H9 (cell line): Measurements from ENCODE around the gene LRP1B. TPM values are rescaled to one million over a fixed set of nuclear protein-coding genes. Genes with fewer than 3 reads are reported as not detected.

Experiments
- DNase-seq: peaks from one replicate; pipeline ENCODE4 v3.0.0-alpha.2; 2017
- H2AFZ ChIP-seq: one replicate; pipeline ENCODE4 v1.6.1; 2013; ENCODE audit warnings: mild to moderate bottlenecking, low read length, control low read depth, moderate library complexity
- H2AK5ac ChIP-seq: 2 replicates; pipeline ENCODE4 v1.6.1; 2013; ENCODE audit warnings: low read length, control low read depth, mixed read lengths; ENCODE audit not compliant: insufficient read length
- H2BK120ac ChIP-seq: one replicate; pipeline ENCODE4 v1.6.1; 2013; ENCODE audit warnings: low read depth, mild to moderate bottlenecking, low read length, control low read depth, inconsistent platforms; ENCODE audit not compliant: poor library complexity, severe bottlenecking
- H2BK12ac ChIP-seq: 2 replicates; pipeline ENCODE4 v1.6.1; 2013; ENCODE audit warnings: low read length, control low read depth, mixed read lengths, low read depth; ENCODE audit not compliant: insufficient read length
- H2BK15ac ChIP-seq: 2 replicates; pipeline ENCODE4 v1.6.1; 2013; ENCODE audit warnings: low read depth, low read length, control low read depth
- H2BK20ac ChIP-seq: one replicate; pipeline ENCODE4 v1.6.1; 2013; ENCODE audit warnings: low read depth, mild to moderate bottlenecking, low read length, control low read depth, inconsistent platforms; ENCODE audit not compliant: poor library complexity, severe bottlenecking
- H2BK5ac ChIP-seq: 2 replicates; pipeline ENCODE4 v1.6.1; 2013; ENCODE audit warnings: low read length, control low read depth, mixed read lengths; ENCODE audit not compliant: insufficient read length
- H3K14ac ChIP-seq: 2 replicates; pipeline ENCODE4 v1.6.1; 2013; ENCODE audit warnings: low read length, control low read depth; ENCODE audit not compliant: insufficient read depth
- H3K18ac ChIP-seq: 2 replicates; pipeline ENCODE4 v1.6.1; 2013; ENCODE audit warnings: low read depth, mild to moderate bottlenecking, mixed read lengths, low read length, control low read depth; ENCODE audit not compliant: insufficient read length
- H3K23ac ChIP-seq: 2 replicates; pipeline ENCODE4 v1.6.1; 2013; ENCODE audit warnings: low read length, control low read depth, mixed read lengths, low read depth; ENCODE audit not compliant: insufficient read length
- H3K23me2 ChIP-seq: 2 replicates; pipeline ENCODE4 v1.6.1; 2013; ENCODE audit warnings: low read depth, mild to moderate bottlenecking, mixed read lengths, low read length, control low read depth; ENCODE audit not compliant: insufficient read length, poor library complexity, severe bottlenecking
- H3K27ac ChIP-seq: 2 replicates; pipeline ENCODE4 v1.5.1; 2013; ENCODE audit warnings: low read length, control low read depth, mixed read lengths, low read depth; ENCODE audit not compliant: insufficient read length
- H3K27me3 ChIP-seq: 2 replicates; pipeline ENCODE4 v1.6.1; 2013; ENCODE audit warnings: low read length, control low read depth, inconsistent platforms; ENCODE audit not compliant: insufficient read depth
- H3K4ac ChIP-seq: 2 replicates; pipeline ENCODE4 v1.6.1; 2013; ENCODE audit warnings: low read depth, mild to moderate bottlenecking, control low read depth, inconsistent platforms, low read length, moderate library complexity
- H3K4me1 ChIP-seq: 2 replicates; pipeline ENCODE4 v1.6.1; 2013; ENCODE audit warnings: low read length, control low read depth, inconsistent platforms; ENCODE audit not compliant: insufficient read depth
- H3K4me2 ChIP-seq: 2 replicates; pipeline ENCODE4 v1.6.1; 2013; ENCODE audit warnings: low read length, control low read depth, mixed read lengths; ENCODE audit not compliant: insufficient read length, insufficient read depth
- H3K56ac ChIP-seq: 2 replicates; pipeline ENCODE4 v1.6.1; 2013; ENCODE audit warnings: low read depth, mild to moderate bottlenecking, mixed read lengths, low read length, control low read depth; ENCODE audit not compliant: insufficient read length
- H3K79me1 ChIP-seq: 2 replicates; pipeline ENCODE4 v1.6.1; 2013; ENCODE audit warnings: low read depth, mild to moderate bottlenecking, moderate library complexity, low read length, control low read depth, inconsistent platforms; ENCODE audit not compliant: insufficient read depth, poor library complexity, severe bottlenecking
- H3K79me2 ChIP-seq: 2 replicates; pipeline ENCODE4 v1.6.1; 2013; ENCODE audit warnings: low read length, control low read depth, inconsistent platforms; ENCODE audit not compliant: insufficient read depth
- H3K9ac ChIP-seq: 2 replicates; pipeline ENCODE4 v1.6.1; 2013; ENCODE audit warnings: low read length, control low read depth, mixed read lengths; ENCODE audit not compliant: insufficient read length; ENCODE audit errors: extremely low read depth
- H3K9me3 ChIP-seq: one replicate; pipeline ENCODE4 v1.6.1; 2013; ENCODE audit warnings: low read depth, low read length, inconsistent platforms; ENCODE audit not compliant: control insufficient read depth
- H3T11ph ChIP-seq: one replicate; pipeline ENCODE4 v1.6.1; 2013; ENCODE audit warnings: mild to moderate bottlenecking, low read length, control low read depth, inconsistent platforms
- H4K20me1 ChIP-seq: one replicate; pipeline ENCODE4 v1.6.1; 2013; ENCODE audit not compliant: control insufficient read depth, insufficient read length, insufficient read depth
- H4K5ac ChIP-seq: 2 replicates; pipeline ENCODE4 v1.6.1; 2013; ENCODE audit warnings: low read depth, mild to moderate bottlenecking, mixed read lengths, low read length, control low read depth; ENCODE audit not compliant: insufficient read length
- H4K8ac ChIP-seq: replicated peaks from 2 replicates; pipeline ENCODE4 v1.6.1; 2013; ENCODE audit warnings: low read length, control low read depth, mixed read lengths, low read depth; ENCODE audit not compliant: insufficient read length
- H4K91ac ChIP-seq: 2 replicates; pipeline ENCODE4 v1.6.1; 2013; ENCODE audit warnings: low read depth, mild to moderate bottlenecking, moderate library complexity, mixed read lengths, low read length, control low read depth; ENCODE audit not compliant: insufficient read length
- H3K27ac Mint-ChIP-seq, 3 experiments: 2 replicates in 2 of 3; 3 replicates in 1 of 3; pipeline ENCODE4 v1.8.0; 2020 to 2021; ENCODE audit warnings: mixed read lengths in 3 of 3, mild to moderate bottlenecking in 1 of 3, moderate library complexity in 1 of 3
- H3K27me3 Mint-ChIP-seq: 2 replicates; pipeline ENCODE4 v1.8.0; 2021; ENCODE audit warnings: low read depth, mild to moderate bottlenecking, moderate library complexity, mixed read lengths
- H3K36me3 Mint-ChIP-seq, 3 experiments: 2 replicates in 2 of 3; 3 replicates in 1 of 3; pipeline ENCODE4 v1.8.0; 2020 to 2021; ENCODE audit warnings: low read depth in 3 of 3, mixed read lengths in 3 of 3; ENCODE audit not compliant: insufficient read depth in 1 of 3
- H3K4me1 Mint-ChIP-seq, 2 experiments: 2 replicates each; pipeline ENCODE4 v1.8.0; 2020; ENCODE audit warnings: mixed read lengths in 2 of 2
- H3K4me3 Mint-ChIP-seq, 2 experiments: 2 replicates in 1 of 2; 3 replicates in 1 of 2; pipeline ENCODE4 v1.8.0; 2020 to 2021; ENCODE audit warnings: mild to moderate bottlenecking in 2 of 2, mixed read lengths in 2 of 2, moderate library complexity in 1 of 2
- H3K9me3 Mint-ChIP-seq, 2 experiments: 2 replicates in 1 of 2; 3 replicates in 1 of 2; pipeline ENCODE4 v1.8.0; 2020; ENCODE audit warnings: mild to moderate bottlenecking in 2 of 2, mixed read lengths in 2 of 2, moderate library complexity in 1 of 2
- WGBS: extraction: QIAGEN DNeasy Blood & Tissue Kit; methylation state at CpG from one replicate; pipeline ENCODE4 v1.1.7; 2013; ENCODE audit warnings: missing lambda C conversion rate, low lambda C conversion rate, mixed read lengths; ENCODE audit not compliant: insufficient read length; ENCODE audit errors: extremely low coverage; 5-methylcytosine and 5-hydroxymethylcytosine counted together
- total RNA-seq: library from RNA; stranded (reverse); gene quantifications from 2 replicates; pipeline ENCODE4 v1.2.1, GENCODE V29; 2021
- TF ChIP-seq, protein P1 (sequence below): fragments of 200-600 bp; sonication (generic); conservative IDR thresholded peaks from 3 replicates; pipeline ENCODE4 v1.8.0; 2021; ENCODE audit warnings: antibody characterized with exemption, mild to moderate bottlenecking

The LRP1B gene
- total RNA-seq, 1 experiment from 2014 or later, result not detected

DNA sequence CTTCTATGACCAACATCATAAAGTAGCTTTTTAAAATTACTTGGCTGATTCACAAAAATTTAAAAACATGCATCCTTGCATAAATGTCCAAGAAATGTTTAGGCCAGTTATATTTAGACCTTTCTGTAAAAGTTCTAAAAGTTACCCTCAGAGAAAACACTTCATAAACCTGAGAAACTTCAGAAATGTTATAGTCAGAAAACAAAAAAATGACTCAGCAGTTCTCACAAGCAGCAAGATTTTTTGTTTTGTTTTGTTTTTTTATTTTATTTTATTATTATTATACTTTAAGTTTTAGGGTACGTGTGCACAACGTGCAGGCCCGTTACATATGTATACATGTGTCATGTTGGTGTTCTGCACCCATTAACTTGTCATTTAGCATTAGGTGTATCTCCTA, 648.1 kb downstream of the LRP1B start:
- TF ChIP-seq, protein P1, sequence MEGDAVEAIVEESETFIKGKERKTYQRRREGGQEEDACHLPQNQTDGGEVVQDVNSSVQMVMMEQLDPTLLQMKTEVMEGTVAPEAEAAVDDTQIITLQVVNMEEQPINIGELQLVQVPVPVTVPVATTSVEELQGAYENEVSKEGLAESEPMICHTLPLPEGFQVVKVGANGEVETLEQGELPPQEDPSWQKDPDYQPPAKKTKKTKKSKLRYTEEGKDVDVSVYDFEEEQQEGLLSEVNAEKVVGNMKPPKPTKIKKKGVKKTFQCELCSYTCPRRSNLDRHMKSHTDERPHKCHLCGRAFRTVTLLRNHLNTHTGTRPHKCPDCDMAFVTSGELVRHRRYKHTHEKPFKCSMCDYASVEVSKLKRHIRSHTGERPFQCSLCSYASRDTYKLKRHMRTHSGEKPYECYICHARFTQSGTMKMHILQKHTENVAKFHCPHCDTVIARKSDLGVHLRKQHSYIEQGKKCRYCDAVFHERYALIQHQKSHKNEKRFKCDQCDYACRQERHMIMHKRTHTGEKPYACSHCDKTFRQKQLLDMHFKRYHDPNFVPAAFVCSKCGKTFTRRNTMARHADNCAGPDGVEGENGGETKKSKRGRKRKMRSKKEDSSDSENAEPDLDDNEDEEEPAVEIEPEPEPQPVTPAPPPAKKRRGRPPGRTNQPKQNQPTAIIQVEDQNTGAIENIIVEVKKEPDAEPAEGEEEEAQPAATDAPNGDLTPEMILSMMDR, result no peak
- Histone ChIP-seq H4K5ac (no peak overlapping the region), H3K9ac (no peak overlapping the region), H2BK12ac (no peak overlapping the region), H2BK20ac (no peak overlapping the region), H3K9me3 (no peaks in the 10 kb centered on the region), H3K23me2 (no peaks in the 10 kb centered on the region), H2BK5ac (no peak overlapping the region), H2AK5ac (no peak overlapping the region), H3T11ph (no peak overlapping the region), H3K79me1 (no peaks in the 10 kb centered on the region), H3K14ac (no peak overlapping the region), H3K79me2 (no peaks in the 10 kb centered on the region), H4K20me1 (no peaks in the 10 kb centered on the region), H3K27me3 (no peaks in the 10 kb centered on the region), H4K8ac (no peak overlapping the region), H2AFZ (no peak overlapping the region), H3K27ac (no peak overlapping the region), H3K4me2 (no peak overlapping the region), H3K23ac (no peak overlapping the region), H2BK120ac (no peak overlapping the region), H2BK15ac (no peak overlapping the region), H3K4me1 (no peaks in the 10 kb centered on the region), H3K4ac (no peak overlapping the region), H4K91ac (no peak overlapping the region), H3K56ac (no peak overlapping the region), H3K18ac (no peak overlapping the region)
- Mint-ChIP-seq H3K36me3 (no peaks in the 10 kb centered on the region), H3K4me3 (no peak overlapping the region), H3K4me1 (peaks cover 0 to 6% of the 10 kb centered on the region in 2 experiments; a peak in 2 of 4 replicates), H3K27me3 (no peaks in the 10 kb centered on the region), H3K9me3 (no peaks in the 10 kb centered on the region), H3K27ac (no peak overlapping the region)
- DNase-seq, result no peak
- WGBS, result no CpG with 5 or more reads among the region's 3 CpGs
